H9 (cell line): ENCODE results near the gene C11orf24. TPM values are rescaled to one million over a fixed set of nuclear protein-coding genes. Genes with fewer than 3 reads are reported as not detected.

ENCODE experiments used
- DNase-seq: peaks from one replicate; pipeline ENCODE4 v3.0.0-alpha.2; 2017
- H2AFZ ChIP-seq: one replicate; pipeline ENCODE4 v1.6.1; 2013; ENCODE audit warnings: mild to moderate bottlenecking, low read length, control low read depth, moderate library complexity
- H2AK5ac ChIP-seq: 2 replicates; pipeline ENCODE4 v1.6.1; 2013; ENCODE audit warnings: low read length, control low read depth, mixed read lengths; ENCODE audit not compliant: insufficient read length
- H2BK120ac ChIP-seq: one replicate; pipeline ENCODE4 v1.6.1; 2013; ENCODE audit warnings: low read depth, mild to moderate bottlenecking, low read length, control low read depth, inconsistent platforms; ENCODE audit not compliant: poor library complexity, severe bottlenecking
- H2BK12ac ChIP-seq: 2 replicates; pipeline ENCODE4 v1.6.1; 2013; ENCODE audit warnings: low read length, control low read depth, mixed read lengths, low read depth; ENCODE audit not compliant: insufficient read length
- H2BK15ac ChIP-seq: 2 replicates; pipeline ENCODE4 v1.6.1; 2013; ENCODE audit warnings: low read depth, low read length, control low read depth
- H2BK20ac ChIP-seq: one replicate; pipeline ENCODE4 v1.6.1; 2013; ENCODE audit warnings: low read depth, mild to moderate bottlenecking, low read length, control low read depth, inconsistent platforms; ENCODE audit not compliant: poor library complexity, severe bottlenecking
- H2BK5ac ChIP-seq: 2 replicates; pipeline ENCODE4 v1.6.1; 2013; ENCODE audit warnings: low read length, control low read depth, mixed read lengths; ENCODE audit not compliant: insufficient read length
- H3K14ac ChIP-seq: 2 replicates; pipeline ENCODE4 v1.6.1; 2013; ENCODE audit warnings: low read length, control low read depth; ENCODE audit not compliant: insufficient read depth
- H3K18ac ChIP-seq: 2 replicates; pipeline ENCODE4 v1.6.1; 2013; ENCODE audit warnings: low read depth, mild to moderate bottlenecking, mixed read lengths, low read length, control low read depth; ENCODE audit not compliant: insufficient read length
- H3K23ac ChIP-seq: 2 replicates; pipeline ENCODE4 v1.6.1; 2013; ENCODE audit warnings: low read length, control low read depth, mixed read lengths, low read depth; ENCODE audit not compliant: insufficient read length
- H3K23me2 ChIP-seq: 2 replicates; pipeline ENCODE4 v1.6.1; 2013; ENCODE audit warnings: low read depth, mild to moderate bottlenecking, mixed read lengths, low read length, control low read depth; ENCODE audit not compliant: insufficient read length, poor library complexity, severe bottlenecking
- H3K27ac ChIP-seq: 2 replicates; pipeline ENCODE4 v1.5.1; 2013; ENCODE audit warnings: low read length, control low read depth, mixed read lengths, low read depth; ENCODE audit not compliant: insufficient read length
- H3K27me3 ChIP-seq: 2 replicates; pipeline ENCODE4 v1.6.1; 2013; ENCODE audit warnings: low read length, control low read depth, inconsistent platforms; ENCODE audit not compliant: insufficient read depth
- H3K4ac ChIP-seq: 2 replicates; pipeline ENCODE4 v1.6.1; 2013; ENCODE audit warnings: low read depth, mild to moderate bottlenecking, control low read depth, inconsistent platforms, low read length, moderate library complexity
- H3K4me1 ChIP-seq: 2 replicates; pipeline ENCODE4 v1.6.1; 2013; ENCODE audit warnings: low read length, control low read depth, inconsistent platforms; ENCODE audit not compliant: insufficient read depth
- H3K4me2 ChIP-seq: 2 replicates; pipeline ENCODE4 v1.6.1; 2013; ENCODE audit warnings: low read length, control low read depth, mixed read lengths; ENCODE audit not compliant: insufficient read length, insufficient read depth
- H3K56ac ChIP-seq: 2 replicates; pipeline ENCODE4 v1.6.1; 2013; ENCODE audit warnings: low read depth, mild to moderate bottlenecking, mixed read lengths, low read length, control low read depth; ENCODE audit not compliant: insufficient read length
- H3K79me1 ChIP-seq: 2 replicates; pipeline ENCODE4 v1.6.1; 2013; ENCODE audit warnings: low read depth, mild to moderate bottlenecking, moderate library complexity, low read length, control low read depth, inconsistent platforms; ENCODE audit not compliant: insufficient read depth, poor library complexity, severe bottlenecking
- H3K79me2 ChIP-seq: 2 replicates; pipeline ENCODE4 v1.6.1; 2013; ENCODE audit warnings: low read length, control low read depth, inconsistent platforms; ENCODE audit not compliant: insufficient read depth
- H3K9ac ChIP-seq: 2 replicates; pipeline ENCODE4 v1.6.1; 2013; ENCODE audit warnings: low read length, control low read depth, mixed read lengths; ENCODE audit not compliant: insufficient read length; ENCODE audit errors: extremely low read depth
- H3K9me3 ChIP-seq: one replicate; pipeline ENCODE4 v1.6.1; 2013; ENCODE audit warnings: low read depth, low read length, inconsistent platforms; ENCODE audit not compliant: control insufficient read depth
- H3T11ph ChIP-seq: one replicate; pipeline ENCODE4 v1.6.1; 2013; ENCODE audit warnings: mild to moderate bottlenecking, low read length, control low read depth, inconsistent platforms
- H4K20me1 ChIP-seq: one replicate; pipeline ENCODE4 v1.6.1; 2013; ENCODE audit not compliant: control insufficient read depth, insufficient read length, insufficient read depth
- H4K5ac ChIP-seq: 2 replicates; pipeline ENCODE4 v1.6.1; 2013; ENCODE audit warnings: low read depth, mild to moderate bottlenecking, mixed read lengths, low read length, control low read depth; ENCODE audit not compliant: insufficient read length
- H4K8ac ChIP-seq: replicated peaks from 2 replicates; pipeline ENCODE4 v1.6.1; 2013; ENCODE audit warnings: low read length, control low read depth, mixed read lengths, low read depth; ENCODE audit not compliant: insufficient read length
- H4K91ac ChIP-seq: 2 replicates; pipeline ENCODE4 v1.6.1; 2013; ENCODE audit warnings: low read depth, mild to moderate bottlenecking, moderate library complexity, mixed read lengths, low read length, control low read depth; ENCODE audit not compliant: insufficient read length
- H3K27ac Mint-ChIP-seq, 3 experiments: 2 replicates in 2 of 3; 3 replicates in 1 of 3; pipeline ENCODE4 v1.8.0; 2020 to 2021; ENCODE audit warnings: mixed read lengths in 3 of 3, mild to moderate bottlenecking in 1 of 3, moderate library complexity in 1 of 3
- H3K27me3 Mint-ChIP-seq: 2 replicates; pipeline ENCODE4 v1.8.0; 2021; ENCODE audit warnings: low read depth, mild to moderate bottlenecking, moderate library complexity, mixed read lengths
- H3K36me3 Mint-ChIP-seq, 3 experiments: 2 replicates in 2 of 3; 3 replicates in 1 of 3; pipeline ENCODE4 v1.8.0; 2020 to 2021; ENCODE audit warnings: low read depth in 3 of 3, mixed read lengths in 3 of 3; ENCODE audit not compliant: insufficient read depth in 1 of 3
- H3K4me1 Mint-ChIP-seq, 2 experiments: 2 replicates each; pipeline ENCODE4 v1.8.0; 2020; ENCODE audit warnings: mixed read lengths in 2 of 2
- H3K4me3 Mint-ChIP-seq, 2 experiments: 2 replicates in 1 of 2; 3 replicates in 1 of 2; pipeline ENCODE4 v1.8.0; 2020 to 2021; ENCODE audit warnings: mild to moderate bottlenecking in 2 of 2, mixed read lengths in 2 of 2, moderate library complexity in 1 of 2
- H3K9me3 Mint-ChIP-seq, 2 experiments: 2 replicates in 1 of 2; 3 replicates in 1 of 2; pipeline ENCODE4 v1.8.0; 2020; ENCODE audit warnings: mild to moderate bottlenecking in 2 of 2, mixed read lengths in 2 of 2, moderate library complexity in 1 of 2
- WGBS: extraction: QIAGEN DNeasy Blood & Tissue Kit; methylation state at CpG from one replicate; pipeline ENCODE4 v1.1.7; 2013; ENCODE audit warnings: missing lambda C conversion rate, low lambda C conversion rate, mixed read lengths; ENCODE audit not compliant: insufficient read length; ENCODE audit errors: extremely low coverage; 5-methylcytosine and 5-hydroxymethylcytosine counted together
- total RNA-seq: library from RNA; stranded (reverse); gene quantifications from 2 replicates; pipeline ENCODE4 v1.2.1, GENCODE V29; 2021
- TF ChIP-seq, protein P1 (sequence below): fragments of 200-600 bp; sonication (generic); conservative IDR thresholded peaks from 3 replicates; pipeline ENCODE4 v1.8.0; 2021; ENCODE audit warnings: antibody characterized with exemption, mild to moderate bottlenecking

Gene C11orf24
- total RNA-seq, 1 experiment from 2014 or later = 46.8 TPM

DNA sequence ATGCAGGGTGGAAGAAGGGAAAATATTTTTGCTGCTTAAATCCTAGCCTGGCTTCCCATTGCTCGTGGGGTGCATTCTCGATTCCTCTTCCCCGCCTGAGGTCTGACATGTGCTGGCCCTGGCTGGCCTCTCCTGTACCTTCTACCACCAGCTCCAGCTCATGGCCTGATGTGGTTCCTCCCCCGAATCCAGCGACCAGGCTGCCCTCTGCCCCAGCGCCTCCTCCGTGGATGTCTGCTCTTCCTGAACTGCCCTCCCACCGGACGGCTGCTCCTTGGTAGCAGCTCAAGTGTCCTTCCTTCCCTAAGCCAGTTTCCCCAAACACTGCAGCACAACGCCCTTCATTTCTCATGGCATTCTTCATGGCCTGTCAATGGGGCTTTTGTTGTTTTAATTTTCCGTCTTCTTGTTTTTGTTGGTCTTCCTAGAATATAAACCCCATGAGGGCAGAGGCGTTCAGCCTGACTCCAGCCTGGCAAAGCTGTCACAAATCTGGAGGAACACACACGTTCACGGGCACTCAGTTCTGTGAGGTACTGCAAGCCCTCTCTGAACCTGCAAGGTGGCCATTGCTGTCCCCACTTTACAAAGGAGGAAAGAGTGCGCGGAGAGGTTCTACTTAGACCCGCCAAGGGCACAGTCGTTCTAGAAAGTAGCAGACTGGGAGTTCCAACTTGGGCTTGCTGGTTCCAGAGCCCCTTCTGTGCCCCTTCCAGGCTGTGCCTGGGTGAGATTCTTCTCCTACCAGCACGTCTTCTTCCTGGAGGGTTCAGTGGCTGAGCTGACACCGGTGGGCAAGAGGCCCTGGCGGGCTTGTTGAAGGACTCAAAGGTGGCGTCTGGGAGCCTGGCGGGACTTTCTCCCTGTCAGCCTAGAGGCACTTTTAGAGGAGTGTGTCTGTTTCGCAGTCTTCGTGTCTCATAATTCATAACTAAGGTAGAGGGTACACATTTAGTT lies 39.7 kb upstream of the C11orf24 start:
- Mint-ChIP-seq H3K27ac (no peak overlapping the region; a peak in 1 of 7 replicates), H3K27me3 (peaks cover 4% of the 10 kb centered on the region), H3K4me3 (peak overlapping the region; percentile 63 to 81), H3K9me3 (no peaks in the 10 kb centered on the region; a peak in 2 of 5 replicates), H3K4me1 (peaks cover 37 to 40% of the 10 kb centered on the region in 2 experiments), H3K36me3 (no peaks in the 10 kb centered on the region; a peak in 1 of 7 replicates)
- Histone ChIP-seq H3K4ac (no peak overlapping the region), H3K79me2 (peaks cover 10% of the 10 kb centered on the region; the same call in 1 of the 2 replicates), H3K4me1 (no peaks in the 10 kb centered on the region; the same call in 1 of the 2 replicates), H4K20me1 (no peaks in the 10 kb centered on the region), H3K56ac (no peak overlapping the region), H3K9ac (no peak overlapping the region), H2AK5ac (no peak overlapping the region), H3K23me2 (peaks cover 13% of the 10 kb centered on the region), H3K79me1 (no peaks in the 10 kb centered on the region), H2AFZ (no peak overlapping the region), H3T11ph (no peak overlapping the region), H3K14ac (no peak overlapping the region), H3K4me2 (peak overlapping the region; percentile 8), H2BK15ac (no peak overlapping the region), H3K18ac (no peak overlapping the region), H2BK12ac (no peak overlapping the region), H2BK5ac (no peak overlapping the region), H4K5ac (no peak overlapping the region), H4K91ac (no peak overlapping the region), H3K23ac (no peak overlapping the region), H4K8ac (no peak overlapping the region), H3K27ac (no peak overlapping the region), H2BK120ac (no peak overlapping the region), H3K9me3 (no peaks in the 10 kb centered on the region), H2BK20ac (no peak overlapping the region), H3K27me3 (no peaks in the 10 kb centered on the region)
- WGBS = no CpG with 5 or more reads among the region's 25 CpGs
- TF ChIP-seq, protein P1, sequence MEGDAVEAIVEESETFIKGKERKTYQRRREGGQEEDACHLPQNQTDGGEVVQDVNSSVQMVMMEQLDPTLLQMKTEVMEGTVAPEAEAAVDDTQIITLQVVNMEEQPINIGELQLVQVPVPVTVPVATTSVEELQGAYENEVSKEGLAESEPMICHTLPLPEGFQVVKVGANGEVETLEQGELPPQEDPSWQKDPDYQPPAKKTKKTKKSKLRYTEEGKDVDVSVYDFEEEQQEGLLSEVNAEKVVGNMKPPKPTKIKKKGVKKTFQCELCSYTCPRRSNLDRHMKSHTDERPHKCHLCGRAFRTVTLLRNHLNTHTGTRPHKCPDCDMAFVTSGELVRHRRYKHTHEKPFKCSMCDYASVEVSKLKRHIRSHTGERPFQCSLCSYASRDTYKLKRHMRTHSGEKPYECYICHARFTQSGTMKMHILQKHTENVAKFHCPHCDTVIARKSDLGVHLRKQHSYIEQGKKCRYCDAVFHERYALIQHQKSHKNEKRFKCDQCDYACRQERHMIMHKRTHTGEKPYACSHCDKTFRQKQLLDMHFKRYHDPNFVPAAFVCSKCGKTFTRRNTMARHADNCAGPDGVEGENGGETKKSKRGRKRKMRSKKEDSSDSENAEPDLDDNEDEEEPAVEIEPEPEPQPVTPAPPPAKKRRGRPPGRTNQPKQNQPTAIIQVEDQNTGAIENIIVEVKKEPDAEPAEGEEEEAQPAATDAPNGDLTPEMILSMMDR = no peak
- DNase-seq = peak; percentile 40
